NT2/D1 (cell line): ENCODE measurements around the gene CCDC102B.
"Not testable (repeated sequence)": the region's sequence is repeated elsewhere in the genome, so short reads cannot be mapped to it uniquely, and the experiment has no call there.

Source experiments
- DNase-seq: peaks from one replicate; pipeline ENCODE4 v3.0.0-alpha.2; 2011; ENCODE audit warnings: low read depth, low spot score
- H3K27me3 ChIP-seq: 2 replicates; pipeline ENCODE4 v1.6.0; 2011; ENCODE audit warnings: mild to moderate bottlenecking; ENCODE audit not compliant: insufficient read length, insufficient read depth
- H3K36me3 ChIP-seq: 2 replicates; pipeline ENCODE4 v1.6.1; 2011; ENCODE audit warnings: mild to moderate bottlenecking, low read length, mixed read lengths; ENCODE audit not compliant: insufficient read depth, insufficient read length
- H3K4me1 ChIP-seq: 2 replicates; pipeline ENCODE4 v1.5.1; 2011; ENCODE audit not compliant: insufficient read depth, insufficient read length
- H3K4me3 ChIP-seq: 2 replicates; pipeline ENCODE4 v1.5.1; 2011; ENCODE audit warnings: low read depth; ENCODE audit not compliant: insufficient read length
- H3K9ac ChIP-seq: 2 replicates; pipeline ENCODE4 v1.6.0; 2011; ENCODE audit warnings: low read depth; ENCODE audit not compliant: insufficient read length
- H3K9me3 ChIP-seq: 2 replicates; pipeline ENCODE4 v1.5.1; 2011; ENCODE audit warnings: mild to moderate bottlenecking, low read length; ENCODE audit not compliant: insufficient read depth
- SUZ12 ChIP-seq: IDR thresholded peaks from 2 replicates; pipeline ENCODE4 v1.6.1; 2011; ENCODE audit not compliant: insufficient read length, insufficient read depth; ENCODE audit errors: extremely low read depth
- YY1 ChIP-seq: IDR thresholded peaks from 2 replicates; pipeline ENCODE4 v1.6.1; 2011; ENCODE audit not compliant: insufficient read length, insufficient read depth
- ZNF274 ChIP-seq: IDR thresholded peaks from 2 replicates; pipeline ENCODE4 v1.6.1; 2011; ENCODE audit warnings: mild to moderate bottlenecking, low read depth, low read length

The CCDC102B gene

GRCh38 chr18:68935686-68936085, 137.8 kb downstream of the CCDC102B start:
- no peak for TF ChIP-seq ZNF274
- no peak for TF ChIP-seq YY1
- no peak for TF ChIP-seq SUZ12
- H3K27me3 ChIP-seq: no peaks in the 10 kb centered on the region
- H3K4me1 ChIP-seq: no peaks in the 10 kb centered on the region
- H3K9ac ChIP-seq: no peak overlapping the region
- no peaks in the 10 kb centered on the region for H3K36me3 ChIP-seq
- no peak for DNase-seq
- H3K4me3 ChIP-seq: no peak overlapping the region
- H3K9me3 ChIP-seq: no peaks in the 10 kb centered on the region

GRCh38 chr18:68937029-68937599, 139.2 kb downstream of the CCDC102B start:
- no peak overlapping the region for H3K9ac ChIP-seq
- H3K4me3 ChIP-seq: no peak overlapping the region
- H3K4me1 ChIP-seq: no peaks in the 10 kb centered on the region
- no peaks in the 10 kb centered on the region for H3K27me3 ChIP-seq
- TF ChIP-seq SUZ12: no peak
- TF ChIP-seq ZNF274: no peak
- no peak for TF ChIP-seq YY1
- no peaks in the 10 kb centered on the region for H3K36me3 ChIP-seq
- no peak for DNase-seq
- no peaks in the 10 kb centered on the region for H3K9me3 ChIP-seq

GRCh38 chr18:68940039-68940438, 142.2 kb downstream of the CCDC102B start:
- no peaks in the 10 kb centered on the region for H3K27me3 ChIP-seq
- H3K9me3 ChIP-seq: no peaks in the 10 kb centered on the region
- no peak overlapping the region for H3K9ac ChIP-seq
- TF ChIP-seq SUZ12: no peak
- TF ChIP-seq ZNF274: no peak
- no peak for TF ChIP-seq YY1
- H3K4me1 ChIP-seq: no peaks in the 10 kb centered on the region
- H3K36me3 ChIP-seq: no peaks in the 10 kb centered on the region
- no peak for DNase-seq
- no peak overlapping the region for H3K4me3 ChIP-seq

GRCh38 chr18:68940754-68941153, 142.9 kb downstream of the CCDC102B start:
- Histone ChIP-seq H3K4me1 (no peaks in the 10 kb centered on the region), H3K36me3 (no peaks in the 10 kb centered on the region), H3K4me3 (no peak overlapping the region), H3K9me3 (no peaks in the 10 kb centered on the region), H3K27me3 (no peaks in the 10 kb centered on the region), H3K9ac (no peak overlapping the region)
- DNase-seq: no peak
- TF ChIP-seq YY1: no peak
- no peak for TF ChIP-seq SUZ12
- no peak for TF ChIP-seq ZNF274

- H3K36me3 ChIP-seq: no peaks in the 10 kb centered on the region
- no peak for DNase-seq
- H3K9me3 ChIP-seq: no peaks in the 10 kb centered on the region
- H3K4me3 ChIP-seq: no peak overlapping the region
- H3K4me1 ChIP-seq: no peaks in the 10 kb centered on the region
- TF ChIP-seq SUZ12 (no peak), ZNF274 (no peak), YY1 (no peak)
- H3K27me3 ChIP-seq: no peaks in the 10 kb centered on the region
- no peak overlapping the region for H3K9ac ChIP-seq
These were observed 144.3 kb downstream of the CCDC102B start for GRCh38 chr18:68942230-68942629.

- H3K4me1 ChIP-seq, H3K4me3 ChIP-seq, H3K9ac ChIP-seq, H3K9me3 ChIP-seq, H3K27me3 ChIP-seq, H3K36me3 ChIP-seq: not testable (repeated sequence)
- DNase-seq: peak; percentile 30
These were observed 146.0 kb downstream of the CCDC102B start for GRCh38 chr18:68943861-68944260.

GRCh38 chr18:68944330-68944729, 146.4 kb downstream of the CCDC102B start:
- no peaks in the 10 kb centered on the region for H3K4me1 ChIP-seq
- H3K9ac ChIP-seq: no peak overlapping the region
- H3K27me3 ChIP-seq: no peaks in the 10 kb centered on the region
- H3K9me3 ChIP-seq: no peaks in the 10 kb centered on the region
- no peak for DNase-seq
- no peaks in the 10 kb centered on the region for H3K36me3 ChIP-seq
- no peak overlapping the region for H3K4me3 ChIP-seq
- TF ChIP-seq YY1 (no peak), SUZ12 (no peak), ZNF274 (no peak)

- Histone ChIP-seq H3K4me3 (no peak overlapping the region), H3K9ac (no peak overlapping the region), H3K27me3 (no peaks in the 10 kb centered on the region), H3K4me1 (no peaks in the 10 kb centered on the region), H3K36me3 (no peaks in the 10 kb centered on the region), H3K9me3 (no peaks in the 10 kb centered on the region)
- DNase-seq: no peak
- TF ChIP-seq ZNF274: no peak
- no peak for TF ChIP-seq YY1
- no peak for TF ChIP-seq SUZ12
These were observed 146.9 kb downstream of the CCDC102B start for GRCh38 chr18:68944826-68945225.
